Endothelial cell of umbilical vein (primary cell): Measurements from ENCODE around the gene NEK2. TPM values are rescaled to one million over a fixed set of nuclear protein-coding genes. Genes with fewer than 3 reads are reported as not detected.

ENCODE experiments used
- BruUV-seq: library from RNA; stranded (reverse); fragments of 400-500 nt; replicated peaks from 2 replicates; lab custom pipeline; 2021; lab: Mats Ljungman, UMichigan
- CTCF ChIA-PET: fragments of 300-600, 350-600 bp; sonication (Branson Sonifier 250); formaldehyde crosslinking; loops from one replicate; lab custom pipeline; 2021; ENCODE audit warnings: antibody characterized with exemption, inconsistent platforms; lab: Charles Lee
- POLR2A ChIA-PET: fragments of 300-600, 350-600 bp; sonication (Branson Sonifier 250); formaldehyde crosslinking; loops from one replicate; lab custom pipeline; 2021; ENCODE audit warnings: antibody characterized with exemption, inconsistent platforms; lab: Charles Lee
- DNase-seq: peaks from one replicate; pipeline ENCODE4 v3.0.0-alpha.2; 2011; ENCODE audit warnings: low read depth, low spot score
- FAIRE-seq: peaks from 2 replicates; lab custom pipeline; 2011; peaks lifted over from hg19 to GRCh38; lab: Jason Lieb, UNC
- H2AFZ ChIP-seq: 2 replicates; pipeline ENCODE4 v1.6.0; 2012; ENCODE audit warnings: low read depth, low read length, control low read depth, inconsistent platforms
- H3K27ac ChIP-seq: 2 replicates; pipeline ENCODE4 v1.5.1; 2011; ENCODE audit warnings: low read depth, mild to moderate bottlenecking, control low read depth, low read length, moderate library complexity; ENCODE audit not compliant: insufficient read depth
- H3K27me3 ChIP-seq, 2 experiments: 2 replicates each; pipeline versions ENCODE4 v1.6.0 to v1.6.1; 2011; ENCODE audit warnings: low read length in 2 of 2, mixed read lengths in 1 of 2; ENCODE audit not compliant: control insufficient read depth in 2 of 2, insufficient read depth in 2 of 2
- H3K36me3 ChIP-seq, 2 experiments: 2 replicates in 1 of 2; 3 replicates in 1 of 2; pipeline ENCODE4 v1.5.1; 2011; ENCODE audit warnings: low read length in 2 of 2, mild to moderate bottlenecking in 1 of 2, moderate library complexity in 1 of 2; ENCODE audit not compliant: control insufficient read depth in 2 of 2, insufficient read depth in 2 of 2; ENCODE audit errors: extremely low read depth in 1 of 2
- H3K4me1 ChIP-seq: 3 replicates; pipeline ENCODE4 v1.5.1; 2011; ENCODE audit warnings: mild to moderate bottlenecking, low read length; ENCODE audit not compliant: control insufficient read depth, insufficient read depth; ENCODE audit errors: extremely low read depth
- H3K4me2 ChIP-seq: 2 replicates; pipeline ENCODE4 v1.6.1; 2011; ENCODE audit warnings: low read length, control low read depth, mixed read lengths; ENCODE audit not compliant: insufficient read depth
- H3K4me3 ChIP-seq, 3 experiments: fragments of 200-600 bp in 1 of 3; sonication (generic), shearing (Covaris generic) in 1 of 3; replicated peaks in 1 of 3; 2 replicates each; pipeline ENCODE4 v1.5.1; 2011 to 2016; ENCODE audit warnings: control low read depth in 3 of 3, low read length in 3 of 3, mild to moderate bottlenecking in 2 of 3, inconsistent platforms in 1 of 3, low read depth in 1 of 3, moderate library complexity in 1 of 3; ENCODE audit not compliant: insufficient read depth in 1 of 3
- H3K79me2 ChIP-seq: 2 replicates; pipeline ENCODE4 v1.6.0; 2012; ENCODE audit warnings: low read length, inconsistent platforms; ENCODE audit not compliant: control insufficient read depth, insufficient read depth
- H3K9ac ChIP-seq: replicated peaks from 2 replicates; pipeline ENCODE3; 2011; ENCODE audit warnings: low read length, control low read depth; ENCODE audit not compliant: insufficient read depth; ENCODE audit errors: extremely low read depth
- H3K9me1 ChIP-seq: replicated peaks from 3 replicates; pipeline ENCODE4 v1.6.0; 2011; ENCODE audit warnings: mild to moderate bottlenecking, low read length; ENCODE audit not compliant: control insufficient read depth, insufficient read depth; ENCODE audit errors: extremely low read depth
- H3K9me3 ChIP-seq: replicated peaks from 2 replicates; pipeline ENCODE4 v1.5.1; 2012; ENCODE audit warnings: low read length, inconsistent platforms; ENCODE audit not compliant: control insufficient read depth, insufficient read depth
- H4K20me1 ChIP-seq: replicated peaks from 2 replicates; pipeline ENCODE3; 2011; ENCODE audit warnings: mild to moderate bottlenecking, low read length; ENCODE audit not compliant: control insufficient read depth, insufficient read depth; ENCODE audit errors: extremely low read depth
- CTCF ChIP-seq, 2 donors: IDR thresholded peaks; 1 replicate in 1 of 2; 2 replicates in 1 of 2; pipeline ENCODE4 v1.5.1; 2011; ENCODE audit warnings: low read length in 2 of 2, mild to moderate bottlenecking in 2 of 2, moderate library complexity in 2 of 2, control low read depth in 1 of 2, inconsistent platforms in 1 of 2, low read depth in 1 of 2; ENCODE audit not compliant: insufficient read depth in 1 of 2; ENCODE audit errors: extremely low read depth in 1 of 2
- EZH2 ChIP-seq: IDR thresholded peaks from 2 replicates; pipeline ENCODE4 v1.6.1; 2012; ENCODE audit warnings: borderline replicate concordance, low read depth, mild to moderate bottlenecking, moderate library complexity, low read length, inconsistent platforms; ENCODE audit not compliant: severe bottlenecking
- FOS ChIP-seq: IDR thresholded peaks from 2 replicates; pipeline ENCODE4 v1.6.1; 2011; ENCODE audit warnings: mild to moderate bottlenecking, low read length, moderate library complexity, borderline replicate concordance; ENCODE audit not compliant: insufficient read depth
- GATA2 ChIP-seq: IDR thresholded peaks from 2 replicates; pipeline ENCODE4 v1.7.0; 2011; ENCODE audit warnings: low read depth, mild to moderate bottlenecking, moderate library complexity, mixed read lengths, low read length; ENCODE audit not compliant: insufficient read length, insufficient read depth
- JUN ChIP-seq: IDR thresholded peaks from 2 replicates; pipeline ENCODE4 v1.6.1; 2011; ENCODE audit warnings: borderline replicate concordance, low read depth; ENCODE audit not compliant: insufficient read length, insufficient read depth
- MAX ChIP-seq: IDR thresholded peaks from 2 replicates; pipeline ENCODE4 v1.6.1; 2011; ENCODE audit not compliant: insufficient read depth, insufficient read length
- MYC ChIP-seq: IDR thresholded peaks from one replicate; pipeline ENCODE4 v1.6.1; 2011; ENCODE audit warnings: mild to moderate bottlenecking, low read depth, low read length
- POLR2A ChIP-seq: IDR thresholded peaks from 2 replicates; pipeline ENCODE4 v1.6.1; 2012; ENCODE audit warnings: low read depth, mild to moderate bottlenecking, control low read depth, low read length
- POLR2AphosphoS5 ChIP-seq: IDR thresholded peaks from 2 replicates; pipeline ENCODE4 v1.6.1; 2012; ENCODE audit warnings: low read depth, mild to moderate bottlenecking, control low read depth, low read length, moderate library complexity; ENCODE audit not compliant: insufficient read depth
- dilution Hi-C: fragments of 300-500 bp; cut with MboI; formaldehyde crosslinking; loops from one replicate; pipeline ENCODE4 v1.15.0; 2019; ENCODE audit warnings: low sequenced_read_pairs; ENCODE audit not compliant: extremely low pct_ligation_motif_present
- intact Hi-C: fragments of 100-400 bp; cut with micrococcal nuclease; formaldehyde crosslinking; loops from one replicate; pipeline ENCODE4 v1.10.0; 2022
- polyA plus RNA-seq, 4 experiments: library from polyadenylated mRNA; depleted of rRNA in 3 of 4; stranded (reverse) in 3 of 4; unstranded in 1 of 4; fragments of >200 nt; gene quantifications; 2 replicates each; pipeline versions ENCODE4 v1.2.1 to v1.2.3, GENCODE V29; 2011 to 2012; ENCODE audit warnings: missing spikeins in 1 of 4
- total RNA-seq: library from RNA; stranded (reverse); gene quantifications from 2 replicates; pipeline ENCODE4 v1.2.3, GENCODE V29; 2021

NEK2 gene
- total and polyA plus RNA-seq, 2 donors (not counting 3 experiments of a cell fraction or from before 2014, with no cell fraction given), result 6.6 to 19.0 TPM

- H2AFZ ChIP-seq, result no peak overlapping the region
- H3K79me2 ChIP-seq, result no peaks in the 10 kb centered on the region
- intact Hi-C loops (loop anchor here (1.0 kb wide), 1 partner anchor 30 kb away; no protein-coding TSS in a partner anchor), dilution Hi-C loops (no loop called here)
- H3K9ac ChIP-seq, result no peak overlapping the region
- H3K4me2 ChIP-seq, result no peak overlapping the region
- FAIRE-seq (no peak), DNase-seq (no peak)
- no peak overlapping the region for H3K27ac ChIP-seq
- ChIA-PET CTCF (interaction anchor here (1.0 to 1.7 kb wide), 10 partner anchors 9 to 110 kb away, joined by 3 to 21 read pairs (median 6); partner anchors contain the start of gene SLC30A1), POLR2A (no interaction called here)
- no peaks in the 10 kb centered on the region for H3K9me3 ChIP-seq
- TF ChIP-seq CTCF (IDR thresholded peaks at IDR 0.05; ENCODE audit: extremely low read depth in 1 of 2, insufficient read depth in 1 of 2, low read depth in 1 of 2, low read length in 2 of 2) (no peak), JUN (no peak), MYC (no peak), FOS (no peak), MAX (no peak), GATA2 (no peak), POLR2AphosphoS5 (no peak), EZH2 (no peak), POLR2A (no peak)
- H3K4me3 ChIP-seq, result no peak overlapping the region
- no peaks in the 10 kb centered on the region for H3K9me1 ChIP-seq
- peaks cover 2% of the 10 kb centered on the region for H3K4me1 ChIP-seq
- H3K27me3 ChIP-seq, result no peaks in the 10 kb centered on the region
- no peaks in the 10 kb centered on the region for H4K20me1 ChIP-seq
- BruUV-seq, result no TSS peak
- no peaks in the 10 kb centered on the region for H3K36me3 ChIP-seq
These were observed 50.4 kb downstream of the NEK2 start for GRCh38 chr1:211625040-211625439.
